ENCODE measurements around the gene NCKAP1.
A peak's percentile ranks its signal among the peaks of the same experiment; 100 is the strongest.
"Not testable (repeated sequence)": the region's sequence is repeated elsewhere in the genome, so short reads cannot be mapped to it uniquely, and the experiment has no call there.

The NCKAP1 gene

DNA sequence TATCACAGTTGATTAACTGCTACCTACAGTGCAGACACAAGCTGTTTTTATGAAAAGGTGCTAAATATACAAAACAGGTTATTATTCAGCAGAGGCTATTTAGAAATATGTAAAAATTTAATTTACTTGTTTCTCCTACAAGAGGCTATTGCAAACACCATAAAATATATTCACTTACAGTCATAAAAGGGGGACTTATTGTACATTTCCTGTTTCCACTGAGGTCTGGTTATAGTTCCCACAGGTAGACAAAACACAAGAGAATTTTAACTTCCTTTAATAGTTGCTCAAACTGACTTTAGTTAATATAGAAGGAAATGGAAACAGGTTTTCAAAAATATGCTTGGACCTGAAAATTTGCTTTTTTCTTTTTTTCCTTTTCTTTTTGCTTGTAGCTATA lies 131.8 kb downstream of the NCKAP1 start:
- DNase-seq: no peak

DNA sequence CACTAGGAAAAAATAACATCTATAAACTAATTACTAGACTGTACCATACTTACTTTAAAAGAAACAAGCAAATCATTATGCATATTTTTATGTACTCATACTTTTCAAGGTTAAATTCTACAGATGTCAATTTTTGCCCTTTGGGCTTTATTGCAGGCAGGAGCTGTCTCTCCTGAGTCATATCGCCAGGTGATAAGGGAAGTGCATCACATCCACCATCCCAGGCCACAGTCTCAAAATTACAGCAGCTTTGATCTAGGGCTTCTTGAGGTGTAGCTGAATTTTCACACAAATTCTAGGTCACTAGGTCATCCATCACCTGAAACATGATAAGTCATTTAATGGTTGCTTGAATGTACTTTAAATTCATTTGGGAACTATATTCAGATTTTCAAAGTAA lies 133.4 kb downstream of the NCKAP1 start:
- no peak for DNase-seq

- DNase-seq: no peak
These were observed 134.7 kb downstream of the NCKAP1 start for GRCh38 chr2:182903566-182903965.

DNA sequence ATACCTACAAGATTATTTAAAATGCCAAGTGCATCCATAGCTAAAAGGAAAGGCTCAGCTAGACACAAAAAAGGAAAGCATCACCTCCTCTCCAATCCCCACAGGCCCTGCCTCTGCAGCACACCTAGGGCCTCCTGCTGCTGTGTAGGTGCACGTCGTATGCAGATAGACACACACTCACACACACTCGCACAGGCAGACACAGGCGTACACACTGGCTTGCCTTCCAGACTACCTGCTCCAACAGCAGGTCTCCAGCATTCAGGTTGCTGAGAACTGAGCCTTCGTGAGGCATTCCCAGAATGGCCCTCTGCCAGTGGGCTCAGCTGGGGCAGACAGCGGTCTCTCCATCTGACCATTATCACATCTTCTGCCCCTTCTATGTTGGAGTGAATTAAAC lies 136.5 kb downstream of the NCKAP1 start:
- DNase-seq: no peak

DNA sequence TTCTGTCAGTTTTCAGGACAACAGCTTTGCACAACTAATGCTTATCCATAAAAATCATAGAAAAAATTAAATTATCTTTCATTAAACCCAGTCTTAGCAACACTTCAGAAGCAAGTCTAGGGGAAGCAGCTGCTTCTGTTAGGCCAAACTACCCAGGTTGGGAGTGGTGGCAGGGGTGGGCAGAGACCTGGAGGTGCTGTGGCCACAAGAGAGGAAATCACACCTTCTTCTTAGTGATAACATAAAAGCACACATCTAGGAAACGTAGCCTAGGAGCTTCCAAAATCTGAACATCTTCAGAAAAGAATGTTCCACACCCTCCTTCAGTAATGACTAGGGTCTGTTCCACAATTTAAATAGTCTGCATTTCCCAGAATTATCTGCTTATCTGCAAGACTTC lies 139.5 kb downstream of the NCKAP1 start:
- no peak for DNase-seq

- no peak for DNase-seq
These were observed 141.1 kb downstream of the NCKAP1 start for GRCh38 chr2:182897137-182897536.

GRCh38 chr2:182895798-182896197 lies 142.5 kb downstream of the NCKAP1 start:
- no peak for DNase-seq

- DNase-seq: no peak
These were observed 143.1 kb downstream of the NCKAP1 start for GRCh38 chr2:182895169-182895568.

GRCh38 chr2:182894174-182894573 lies 144.1 kb downstream of the NCKAP1 start:
- no peak for DNase-seq

DNA sequence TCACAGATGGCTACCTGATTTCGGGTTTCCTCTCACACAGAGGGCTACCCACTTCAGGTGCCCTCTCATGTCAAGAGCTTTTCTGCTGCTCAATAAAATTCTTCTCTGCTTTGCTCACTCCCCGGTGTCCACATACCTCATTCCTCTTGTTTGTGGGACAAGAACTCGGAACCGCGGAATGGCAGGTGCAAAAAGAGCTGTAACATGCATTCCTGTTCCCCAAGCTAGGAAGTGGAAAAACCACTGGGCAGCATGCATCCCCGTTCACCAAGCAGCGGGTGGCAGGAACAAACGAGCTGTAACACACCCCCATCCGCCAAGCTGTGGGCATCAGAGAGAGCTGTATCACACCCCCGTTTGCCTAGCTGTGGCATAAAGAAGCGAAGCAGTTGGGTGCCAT lies 144.6 kb downstream of the NCKAP1 start:
- no peak for DNase-seq

GRCh38 chr2:182893035-182893434 lies 145.2 kb downstream of the NCKAP1 start:
- DNase-seq: not testable (repeated sequence)

DNA sequence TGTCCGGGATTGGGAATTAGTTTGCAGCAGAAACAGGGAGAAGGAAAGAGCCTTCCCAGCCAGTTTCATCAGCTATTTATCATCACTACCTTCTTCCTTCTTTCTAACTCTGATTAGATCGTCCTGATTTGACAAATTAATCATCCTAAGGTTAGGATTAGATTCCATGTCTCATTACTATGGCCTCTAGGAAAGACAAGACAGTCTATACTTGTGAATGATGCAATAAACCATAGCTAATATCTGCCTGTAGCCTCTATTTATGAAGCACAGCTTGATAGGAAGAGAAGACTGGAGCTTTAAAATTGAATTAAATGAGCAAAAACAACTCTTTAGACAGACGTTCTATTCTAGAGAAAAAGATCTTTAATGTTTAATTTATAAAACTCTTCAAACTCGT lies 146.6 kb downstream of the NCKAP1 start:
- DNase-seq: no peak

GRCh38 chr2:182890773-182891378 lies 147.4 kb downstream of the NCKAP1 start:
- DNase-seq: no peak

DNA sequence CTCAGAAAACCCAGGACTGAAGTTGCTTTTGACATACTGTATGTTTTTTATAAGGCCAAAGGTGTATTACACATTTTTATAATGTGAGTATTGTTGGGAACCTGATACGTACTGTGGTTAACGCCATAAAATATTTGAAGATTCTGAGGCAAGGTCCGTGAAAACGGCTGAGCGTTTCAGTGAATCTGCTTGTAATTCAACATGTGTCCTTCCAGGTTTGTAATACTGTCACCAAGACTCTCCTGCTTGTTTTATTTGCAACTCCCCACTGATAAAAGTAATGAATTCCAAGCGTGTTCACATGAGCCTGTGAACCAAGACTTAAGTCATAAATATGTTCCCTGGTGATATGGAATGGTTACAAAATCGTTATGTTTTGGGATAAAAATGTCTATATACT lies 148.0 kb downstream of the NCKAP1 start:
- DNase-seq: no peak

DNA sequence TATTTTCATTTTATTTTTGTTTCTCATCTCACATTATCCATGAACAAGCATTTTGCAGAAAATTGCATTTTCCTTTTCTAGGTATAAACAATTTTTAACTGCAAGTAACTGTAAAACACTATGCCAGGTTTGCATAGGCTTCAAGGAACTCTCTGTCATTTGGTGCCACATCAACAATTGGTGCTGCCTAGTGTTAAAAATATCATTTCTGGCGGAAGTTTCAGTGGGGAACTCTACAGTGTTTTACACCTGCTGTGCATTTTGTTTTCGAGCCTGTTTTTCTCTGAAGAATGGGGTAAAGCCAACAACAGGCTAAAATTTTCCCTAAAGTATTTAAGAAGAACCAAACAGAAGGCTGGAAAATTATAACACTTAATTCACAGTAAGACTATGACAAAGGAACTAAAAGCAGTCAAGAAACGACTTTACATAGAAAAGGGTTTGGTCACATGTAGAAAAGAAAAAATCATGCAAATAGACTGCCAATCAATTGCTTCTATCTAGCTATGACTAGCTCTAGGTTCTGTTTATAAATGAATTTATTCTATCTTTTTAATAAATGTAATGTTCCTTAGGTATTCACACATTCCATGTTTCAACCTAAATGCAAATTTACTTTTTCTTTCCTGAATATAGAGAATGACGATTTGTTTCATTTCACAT lies 150.4 kb downstream of the NCKAP1 start:
- no peak for DNase-seq

- no peak for DNase-seq
These were observed 151.2 kb downstream of the NCKAP1 start for GRCh38 chr2:182887093-182887492.

DNA sequence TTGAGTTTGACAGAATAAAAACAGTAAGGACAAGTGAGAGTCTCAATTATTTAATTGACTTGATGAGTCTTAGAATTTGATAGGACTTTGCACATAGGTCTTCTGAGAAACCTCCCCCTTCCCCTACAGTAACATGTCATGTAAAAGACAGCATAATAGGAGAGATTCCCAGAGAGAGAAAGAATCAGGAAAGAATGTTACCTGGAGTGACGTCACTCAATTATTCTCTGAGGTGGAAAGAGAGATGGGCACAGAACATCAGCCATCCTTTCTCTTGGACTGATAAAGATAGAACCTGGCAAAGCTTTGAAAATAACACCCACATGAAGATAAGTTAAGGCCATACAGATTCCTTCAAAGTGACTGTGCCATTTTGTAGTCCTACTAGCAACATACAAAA lies 152.5 kb downstream of the NCKAP1 start:
- DNase-seq: no peak

- DNase-seq: no peak
These were observed 154.8 kb downstream of the NCKAP1 start for GRCh38 chr2:182883451-182883850.

GRCh38 chr2:182880100-182880499 lies 158.2 kb downstream of the NCKAP1 start:
- DNase-seq: not testable (repeated sequence)

- not testable (repeated sequence) for DNase-seq
These were observed 161.6 kb downstream of the NCKAP1 start for GRCh38 chr2:182876653-182877052.

GRCh38 chr2:182870227-182870626 lies 168.0 kb downstream of the NCKAP1 start:
- no peak for DNase-seq

DNA sequence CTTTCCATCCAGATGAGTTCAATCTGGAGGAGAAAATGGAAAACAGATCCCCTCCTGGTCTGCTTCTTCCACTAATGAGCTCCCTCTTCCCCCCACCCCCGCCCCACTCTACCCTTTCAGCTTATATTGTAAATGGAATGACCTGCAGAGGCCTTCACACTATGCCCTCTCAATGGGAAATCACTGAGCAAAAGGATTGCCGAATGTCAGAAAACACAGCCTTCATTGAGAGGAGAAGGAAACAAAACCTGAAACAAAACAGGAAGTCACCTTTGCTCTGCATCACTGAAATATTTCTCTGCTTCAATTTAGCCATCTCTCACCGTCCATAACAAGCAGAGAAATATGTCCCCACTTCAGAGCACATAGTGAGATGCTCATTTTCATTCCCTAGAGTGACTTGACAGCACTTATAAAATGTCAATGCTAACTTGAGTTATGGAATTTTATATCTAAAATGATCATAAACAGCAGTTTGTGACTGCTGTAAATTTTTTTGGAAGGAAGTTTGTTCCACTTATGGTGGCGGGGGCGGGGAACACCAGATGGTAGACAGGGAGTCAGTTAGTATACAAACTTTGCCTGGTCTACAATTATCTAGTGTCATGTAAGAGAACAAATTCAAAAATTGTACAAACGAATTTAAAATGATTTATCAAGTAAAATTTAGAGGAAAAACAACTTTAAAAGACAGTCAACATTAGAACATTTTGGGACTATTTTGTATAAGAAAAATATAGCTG lies 170.0 kb downstream of the NCKAP1 start:
- DNase-seq: peak; percentile 46

GRCh38 chr2:182867426-182868053 lies 170.7 kb downstream of the NCKAP1 start:
- no peak for DNase-seq

All from NCI-H2171 (cell line).